Measurements from ENCODE around the gene SERTAD3. TPM values are rescaled to one million over a fixed set of nuclear protein-coding genes. Genes with fewer than 3 reads are reported as not detected.

SERTAD3 gene
- total RNA-seq, 1 experiment from 2014 or later, result 30.9 TPM

- no peaks in the 10 kb centered on the region for H3K27me3 ChIP-seq (ENCODE audit: insufficient read depth, low read length)
- H2AK5ac ChIP-seq (ENCODE audit: insufficient read length, low read length), result no peak within 1 kb of the TSS
- no peaks in the 10 kb centered on the region for H3K23me2 ChIP-seq (ENCODE audit: insufficient read length, low read depth, low read length, poor library complexity, severe bottlenecking)
- no peak within 1 kb of the TSS for H3T11ph ChIP-seq (ENCODE audit: low read length)
- H3K27me3 Mint-ChIP-seq (ENCODE audit: low read depth), result peaks cover 5% of the 10 kb centered on the region
- peak; percentile 90 for DNase-seq
- no peaks in the 10 kb centered on the region for H3K79me1 ChIP-seq (ENCODE audit: insufficient read depth, low read depth, low read length, poor library complexity, severe bottlenecking)
- no peak within 1 kb of the TSS for H2BK5ac ChIP-seq (ENCODE audit: insufficient read length, low read length)
- no peak within 1 kb of the TSS for H4K91ac ChIP-seq (ENCODE audit: insufficient read length, low read depth, low read length)
- peak within 1 kb of the TSS; percentile 36 to 74 for H3K4me3 Mint-ChIP-seq
- no peak within 1 kb of the TSS for H4K5ac ChIP-seq (ENCODE audit: insufficient read length, low read depth, low read length)
- peak within 1 kb of the TSS; percentile 14 for H3K4me2 ChIP-seq (ENCODE audit: insufficient read depth, insufficient read length, low read length)
- H3K14ac ChIP-seq (ENCODE audit: insufficient read depth, low read length), result peak within 1 kb of the TSS; percentile 39; the same call in 1 of the 2 replicates
- H3K9ac ChIP-seq (ENCODE audit: extremely low read depth, insufficient read length, low read length), result no peak within 1 kb of the TSS
- H3K9me3 Mint-ChIP-seq, result no peaks in the 10 kb centered on the region
- peaks cover 26 to 53% of the 10 kb centered on the region in 2 experiments for H3K4me1 Mint-ChIP-seq
- H3K9me3 ChIP-seq (ENCODE audit: control insufficient read depth, low read depth, low read length), result no peaks in the 10 kb centered on the region
- no peak within 1 kb of the TSS for H3K4ac ChIP-seq (ENCODE audit: low read depth, low read length)
- no CpG with 5 or more reads among the region's 18 CpGs for WGBS (ENCODE audit: extremely low coverage, insufficient read length, low lambda C conversion rate)
- no peaks in the 10 kb centered on the region for H3K36me3 Mint-ChIP-seq (ENCODE audit: insufficient read depth in 1 of 3, low read depth in 3 of 3)
- peak within 1 kb of the TSS in 2 of 3 experiments; percentile 83 to 86; a peak in 5 of 7 replicates for H3K27ac Mint-ChIP-seq
- H4K20me1 ChIP-seq (ENCODE audit: control insufficient read depth, insufficient read depth, insufficient read length), result no peaks in the 10 kb centered on the region
- no peak within 1 kb of the TSS for H2AFZ ChIP-seq (ENCODE audit: low read length)
- no peak for TF ChIP-seq CTCF (conservative IDR thresholded peaks at IDR 0.05)
- H2BK120ac ChIP-seq (ENCODE audit: low read depth, low read length, poor library complexity, severe bottlenecking), result no peak within 1 kb of the TSS
- H2BK12ac ChIP-seq (ENCODE audit: insufficient read length, low read depth, low read length), result no peak within 1 kb of the TSS
- H2BK20ac ChIP-seq (ENCODE audit: low read depth, low read length, poor library complexity, severe bottlenecking), result no peak within 1 kb of the TSS
- H3K27ac ChIP-seq (ENCODE audit: insufficient read length, low read depth, low read length), result no peak within 1 kb of the TSS
- H3K56ac ChIP-seq (ENCODE audit: insufficient read length, low read depth, low read length), result no peak within 1 kb of the TSS
- no peak within 1 kb of the TSS for H3K18ac ChIP-seq (ENCODE audit: insufficient read length, low read depth, low read length)
- H3K79me2 ChIP-seq (ENCODE audit: insufficient read depth, low read length), result no peaks in the 10 kb centered on the region
- H2BK15ac ChIP-seq (ENCODE audit: low read depth, low read length), result peak within 1 kb of the TSS; percentile 13; the same call in 1 of the 2 replicates
- H4K8ac ChIP-seq (replicated peaks; ENCODE audit: insufficient read length, low read depth, low read length), result no peak within 1 kb of the TSS
- H3K23ac ChIP-seq (ENCODE audit: insufficient read length, low read depth, low read length), result no peak within 1 kb of the TSS
- peaks cover 3% of the 10 kb centered on the region; the same call in 1 of the 2 replicates for H3K4me1 ChIP-seq (ENCODE audit: insufficient read depth, low read length)
These were observed 30.8 kb downstream of the SERTAD3 start, which contains the start of gene PRX for GRCh38 chr19:40413291-40413845. Gene PRX, minus strand, starts transcription at chr19:40413378. Its CDS starts 5,446 bp downstream, at chr19:40407932.
